ENCODE data around the gene PLCXD3. TPM values are rescaled to one million over a fixed set of nuclear protein-coding genes. Genes with fewer than 3 reads are reported as not detected.

Gene PLCXD3, protein sequence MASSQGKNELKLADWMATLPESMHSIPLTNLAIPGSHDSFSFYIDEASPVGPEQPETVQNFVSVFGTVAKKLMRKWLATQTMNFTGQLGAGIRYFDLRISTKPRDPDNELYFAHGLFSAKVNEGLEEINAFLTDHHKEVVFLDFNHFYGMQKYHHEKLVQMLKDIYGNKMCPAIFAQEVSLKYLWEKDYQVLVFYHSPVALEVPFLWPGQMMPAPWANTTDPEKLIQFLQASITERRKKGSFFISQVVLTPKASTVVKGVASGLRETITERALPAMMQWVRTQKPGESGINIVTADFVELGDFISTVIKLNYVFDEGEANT
- 2.1 and 2.5 TPM in 2 replicates for polyA plus RNA-seq (2013)

DNA sequence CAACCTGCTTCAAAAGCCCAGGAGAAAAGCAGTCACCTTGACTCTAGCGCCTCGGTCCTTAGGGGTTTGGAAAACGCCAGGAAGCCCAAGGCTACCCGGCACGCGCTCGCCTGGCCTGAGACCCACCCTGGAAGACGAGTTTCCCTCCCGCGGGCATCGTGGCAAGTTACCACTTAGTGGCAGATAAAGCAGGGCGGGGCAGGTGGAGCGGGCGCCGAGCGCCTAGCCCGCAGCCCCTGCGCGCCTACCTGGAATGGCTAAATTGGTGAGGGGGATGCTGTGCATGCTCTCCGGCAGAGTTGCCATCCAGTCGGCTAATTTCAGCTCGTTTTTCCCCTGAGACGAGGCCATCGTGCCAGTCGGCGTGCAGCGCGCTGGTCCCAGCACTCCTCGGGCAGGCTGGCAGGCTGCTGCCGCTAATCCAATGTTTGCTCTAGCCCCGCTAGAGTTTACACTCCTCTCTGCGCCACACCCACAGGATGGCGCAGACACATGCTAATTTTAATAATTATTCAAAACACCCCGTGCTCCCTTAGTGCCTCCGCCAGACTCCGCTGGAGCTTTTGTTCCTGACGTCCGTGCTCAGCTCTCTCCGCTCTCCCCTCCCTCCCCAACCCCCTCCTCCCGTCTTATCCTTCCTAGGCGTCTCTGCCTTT lies at the start of gene PLCXD3:
Gene PLCXD3 (minus strand): TSS at position 426 of the 656 bp plus-strand sequence. CDS start 75 bp downstream, at position 351.
- peak within 1 kb of the TSS; percentile 7 for H4K91ac ChIP-seq (ENCODE audit: low read depth, low read length)
- no peak within 1 kb of the TSS for H2AK5ac ChIP-seq (ENCODE audit: low read length)
- no peak within 1 kb of the TSS for H3K14ac ChIP-seq (ENCODE audit: low read length)
- no peak within 1 kb of the TSS for H3K23ac ChIP-seq (ENCODE audit: low read length)
- no CpG with 5 or more reads among the region's 41 CpGs for WGBS (ENCODE audit: extremely low coverage, insufficient coverage, insufficient read length)
- H3K4ac ChIP-seq (ENCODE audit: low read depth, low read length) = no peak within 1 kb of the TSS
- H3K18ac ChIP-seq (ENCODE audit: low read length) = peak within 1 kb of the TSS; percentile 41
- peak in 1 of 2 donors; percentile 9 for DNase-seq
- H4K12ac ChIP-seq (ENCODE audit: low read depth, low read length) = no peak within 1 kb of the TSS
- H3K36me3 ChIP-seq (ENCODE audit: control insufficient read depth in 1 of 2, insufficient read depth in 2 of 2, low read length in 2 of 2) = no peaks in the 10 kb centered on the region
- H2BK12ac ChIP-seq (ENCODE audit: low read length) = no peak within 1 kb of the TSS
- peak within 1 kb of the TSS; percentile 42 for H2AFZ ChIP-seq (ENCODE audit: insufficient read depth, low read length, poor library complexity)
- H3K4me2 ChIP-seq (ENCODE audit: low read length) = peak within 1 kb of the TSS; percentile 88
- peaks cover 2% of the 10 kb centered on the region for H3K9me3 ChIP-seq (ENCODE audit: insufficient read depth, low read depth, low read length)
- H3K4me1 ChIP-seq (ENCODE audit: control insufficient read depth in 1 of 2, insufficient read depth in 2 of 2, low read length in 2 of 2) = peaks cover 6 to 18% of the 10 kb centered on the region in 2 experiments
- no peak within 1 kb of the TSS for H3K9ac ChIP-seq (ENCODE audit: low read length)
- H3K4me3 ChIP-seq (ENCODE audit: low read depth, low read length) = peak within 1 kb of the TSS; percentile 67
- H3K27ac ChIP-seq (ENCODE audit: low read depth, low read length) = no peak within 1 kb of the TSS
- H4K8ac ChIP-seq (ENCODE audit: low read depth, low read length) = no peak within 1 kb of the TSS
- H3K79me2 ChIP-seq (ENCODE audit: control insufficient read depth, insufficient read depth, low read length, poor library complexity) = no peaks in the 10 kb centered on the region
- peaks cover 12% of the 10 kb centered on the region for H3K27me3 ChIP-seq (ENCODE audit: insufficient read depth, low read length)
- no peaks in the 10 kb centered on the region for H3K79me1 ChIP-seq (ENCODE audit: low read length)
- no peak within 1 kb of the TSS for H2BK5ac ChIP-seq (ENCODE audit: low read depth, low read length, poor library complexity)
- no peak within 1 kb of the TSS for H2BK120ac ChIP-seq (ENCODE audit: insufficient read depth, low read length, poor library complexity)

DNA sequence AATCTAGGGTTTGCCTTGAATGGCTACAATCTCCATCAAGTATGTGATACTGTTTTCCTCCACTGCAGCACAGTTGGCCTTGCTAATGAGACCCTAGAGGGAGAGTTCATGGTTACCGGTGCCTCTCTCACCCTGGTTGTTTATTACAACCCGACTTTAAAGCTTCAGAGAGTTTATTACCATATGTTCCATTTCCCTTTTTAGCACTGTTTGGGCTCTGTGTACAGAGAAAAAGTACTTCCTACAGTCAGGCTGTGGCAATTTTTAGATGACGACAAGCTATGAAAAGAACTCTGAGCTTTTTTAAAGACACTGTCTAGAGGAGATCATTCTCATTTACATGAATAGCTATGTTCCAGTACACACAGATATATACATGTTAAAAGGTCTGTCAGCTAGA lies 48.8 kb upstream of the PLCXD3 start:
- Histone ChIP-seq H3K36me3 (ENCODE audit: control insufficient read depth in 1 of 2, insufficient read depth in 2 of 2, low read length in 2 of 2) (no peaks in the 10 kb centered on the region), H3K18ac (ENCODE audit: low read length) (no peak overlapping the region), H3K79me2 (ENCODE audit: control insufficient read depth, insufficient read depth, low read length, poor library complexity) (no peaks in the 10 kb centered on the region), H3K27ac (ENCODE audit: low read depth, low read length) (no peak overlapping the region), H2AK5ac (ENCODE audit: low read length) (no peak overlapping the region), H2AFZ (ENCODE audit: insufficient read depth, low read length, poor library complexity) (no peak overlapping the region), H4K8ac (ENCODE audit: low read depth, low read length) (no peak overlapping the region), H4K12ac (ENCODE audit: low read depth, low read length) (no peak overlapping the region), H3K4me1 (ENCODE audit: control insufficient read depth in 1 of 2, insufficient read depth in 2 of 2, low read length in 2 of 2) (no peaks in the 10 kb centered on the region), H4K91ac (ENCODE audit: low read depth, low read length) (no peak overlapping the region), H3K14ac (ENCODE audit: low read length) (no peak overlapping the region), H3K9ac (ENCODE audit: low read length) (no peak overlapping the region), H3K4ac (ENCODE audit: low read depth, low read length) (no peak overlapping the region), H2BK12ac (ENCODE audit: low read length) (no peak overlapping the region), H3K79me1 (ENCODE audit: low read length) (no peaks in the 10 kb centered on the region), H3K4me3 (ENCODE audit: low read depth, low read length) (no peak overlapping the region), H3K27me3 (ENCODE audit: insufficient read depth, low read length) (no peaks in the 10 kb centered on the region), H3K23ac (ENCODE audit: low read length) (no peak overlapping the region), H3K9me3 (ENCODE audit: insufficient read depth, low read depth, low read length) (no peaks in the 10 kb centered on the region), H2BK120ac (ENCODE audit: insufficient read depth, low read length, poor library complexity) (no peak overlapping the region), H2BK5ac (ENCODE audit: low read depth, low read length, poor library complexity) (no peak overlapping the region), H3K4me2 (ENCODE audit: low read length) (no peak overlapping the region)
- WGBS (ENCODE audit: extremely low coverage, insufficient coverage, insufficient read length) = no CpG with 5 or more reads among the region's 3 CpGs
- no peak for DNase-seq

DNA sequence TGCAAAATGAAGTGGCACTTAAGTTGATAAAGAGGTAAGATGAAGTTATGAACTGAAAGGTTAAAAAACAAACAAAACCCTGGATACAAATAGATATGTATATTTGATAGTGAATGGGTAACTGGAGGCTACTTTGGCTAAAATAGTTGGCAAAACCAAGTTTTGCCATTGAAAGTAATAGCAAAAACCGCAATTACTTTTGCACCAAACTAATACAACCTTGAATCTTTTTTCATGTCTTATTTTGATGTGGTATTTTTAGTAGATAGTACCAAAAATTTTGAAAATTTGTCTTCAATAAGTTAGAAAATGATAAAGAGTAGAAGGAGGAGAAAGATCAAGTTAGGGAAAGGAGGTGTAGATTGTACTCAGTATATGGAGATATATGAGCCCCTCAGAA lies 47.9 kb upstream of the PLCXD3 start:
- Histone ChIP-seq H2BK5ac (ENCODE audit: low read depth, low read length, poor library complexity) (no peak overlapping the region), H4K91ac (ENCODE audit: low read depth, low read length) (no peak overlapping the region), H3K23ac (ENCODE audit: low read length) (no peak overlapping the region), H4K8ac (ENCODE audit: low read depth, low read length) (no peak overlapping the region), H2AK5ac (ENCODE audit: low read length) (no peak overlapping the region), H4K12ac (ENCODE audit: low read depth, low read length) (no peak overlapping the region), H2BK12ac (ENCODE audit: low read length) (no peak overlapping the region), H3K4me3 (ENCODE audit: low read depth, low read length) (no peak overlapping the region), H3K79me1 (ENCODE audit: low read length) (no peaks in the 10 kb centered on the region), H3K4ac (ENCODE audit: low read depth, low read length) (no peak overlapping the region), H3K4me1 (ENCODE audit: control insufficient read depth in 1 of 2, insufficient read depth in 2 of 2, low read length in 2 of 2) (no peaks in the 10 kb centered on the region), H2AFZ (ENCODE audit: insufficient read depth, low read length, poor library complexity) (no peak overlapping the region), H3K27me3 (ENCODE audit: insufficient read depth, low read length) (no peaks in the 10 kb centered on the region), H3K9me3 (ENCODE audit: insufficient read depth, low read depth, low read length) (no peaks in the 10 kb centered on the region), H2BK120ac (ENCODE audit: insufficient read depth, low read length, poor library complexity) (no peak overlapping the region), H3K9ac (ENCODE audit: low read length) (no peak overlapping the region), H3K36me3 (ENCODE audit: control insufficient read depth in 1 of 2, insufficient read depth in 2 of 2, low read length in 2 of 2) (no peaks in the 10 kb centered on the region), H3K27ac (ENCODE audit: low read depth, low read length) (no peak overlapping the region), H3K4me2 (ENCODE audit: low read length) (no peak overlapping the region), H3K18ac (ENCODE audit: low read length) (no peak overlapping the region), H3K79me2 (ENCODE audit: control insufficient read depth, insufficient read depth, low read length, poor library complexity) (no peaks in the 10 kb centered on the region), H3K14ac (ENCODE audit: low read length) (no peak overlapping the region)
- no peak for DNase-seq
- WGBS (ENCODE audit: extremely low coverage, insufficient coverage, insufficient read length) = no CpG with 5 or more reads among the region's 1 CpG

DNA sequence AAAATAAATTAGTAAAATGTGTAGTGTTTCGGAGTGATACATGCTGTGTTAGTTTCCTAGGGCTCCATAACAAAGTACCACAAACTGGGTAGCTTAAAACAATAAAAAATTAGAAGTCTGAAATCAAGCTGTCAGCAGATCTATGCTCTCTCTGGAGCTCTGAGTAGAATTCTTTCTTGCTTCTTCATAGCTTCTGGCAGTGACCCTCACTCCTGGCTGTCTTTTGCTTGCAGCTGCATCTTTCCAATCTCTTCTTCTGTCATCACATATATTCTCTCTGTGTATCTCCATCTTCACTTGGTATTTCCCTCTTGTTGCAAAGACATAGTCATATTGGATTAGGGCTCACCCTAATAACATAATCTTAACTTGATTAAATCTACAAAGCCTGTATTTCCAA lies 37.6 kb upstream of the PLCXD3 start:
- no peak overlapping the region for H4K12ac ChIP-seq (ENCODE audit: low read depth, low read length)
- no peak overlapping the region for H3K23ac ChIP-seq (ENCODE audit: low read length)
- no peak overlapping the region for H2AFZ ChIP-seq (ENCODE audit: insufficient read depth, low read length, poor library complexity)
- no peaks in the 10 kb centered on the region for H3K9me3 ChIP-seq (ENCODE audit: insufficient read depth, low read depth, low read length)
- no peak overlapping the region for H2BK5ac ChIP-seq (ENCODE audit: low read depth, low read length, poor library complexity)
- H3K9ac ChIP-seq (ENCODE audit: low read length) = no peak overlapping the region
- no peaks in the 10 kb centered on the region for H3K36me3 ChIP-seq (ENCODE audit: control insufficient read depth in 1 of 2, insufficient read depth in 2 of 2, low read length in 2 of 2)
- H3K27ac ChIP-seq (ENCODE audit: low read depth, low read length) = no peak overlapping the region
- H3K4me2 ChIP-seq (ENCODE audit: low read length) = no peak overlapping the region
- H3K14ac ChIP-seq (ENCODE audit: low read length) = no peak overlapping the region
- H3K27me3 ChIP-seq (ENCODE audit: insufficient read depth, low read length) = no peaks in the 10 kb centered on the region
- no peak overlapping the region for H3K4me3 ChIP-seq (ENCODE audit: low read depth, low read length)
- no peaks in the 10 kb centered on the region for H3K4me1 ChIP-seq (ENCODE audit: control insufficient read depth in 1 of 2, insufficient read depth in 2 of 2, low read length in 2 of 2)
- no peaks in the 10 kb centered on the region for H3K79me1 ChIP-seq (ENCODE audit: low read length)
- H3K18ac ChIP-seq (ENCODE audit: low read length) = no peak overlapping the region
- H4K8ac ChIP-seq (ENCODE audit: low read depth, low read length) = no peak overlapping the region
- no peaks in the 10 kb centered on the region for H3K79me2 ChIP-seq (ENCODE audit: control insufficient read depth, insufficient read depth, low read length, poor library complexity)
- H3K4ac ChIP-seq (ENCODE audit: low read depth, low read length) = no peak overlapping the region
- WGBS (ENCODE audit: extremely low coverage, insufficient coverage, insufficient read length) = no CpG with 5 or more reads among the region's 1 CpG
- no peak for DNase-seq
- no peak overlapping the region for H2AK5ac ChIP-seq (ENCODE audit: low read length)
- H2BK12ac ChIP-seq (ENCODE audit: low read length) = no peak overlapping the region
- H4K91ac ChIP-seq (ENCODE audit: low read depth, low read length) = no peak overlapping the region
- no peak overlapping the region for H2BK120ac ChIP-seq (ENCODE audit: insufficient read depth, low read length, poor library complexity)

Data from trophoblast cell (in vitro differentiated cells and primary cell).